Astrocyte (in vitro differentiated cells and primary cell): Measurements from ENCODE around the gene CLSTN3.

ENCODE experiments used
- EZH2 ChIP-seq: IDR thresholded peaks from 2 replicates; pipeline ENCODE4 v1.6.1; 2012; ENCODE audit warnings: mild to moderate bottlenecking, low read length, inconsistent platforms; ENCODE audit not compliant: insufficient read depth
- TF ChIP-seq, protein P1 (sequence below): IDR thresholded peaks from 2 replicates; pipeline ENCODE4 v1.5.1; 2011; ENCODE audit warnings: low read depth, mild to moderate bottlenecking, inconsistent platforms, low read length, moderate library complexity; ENCODE audit not compliant: insufficient read depth

DNA sequence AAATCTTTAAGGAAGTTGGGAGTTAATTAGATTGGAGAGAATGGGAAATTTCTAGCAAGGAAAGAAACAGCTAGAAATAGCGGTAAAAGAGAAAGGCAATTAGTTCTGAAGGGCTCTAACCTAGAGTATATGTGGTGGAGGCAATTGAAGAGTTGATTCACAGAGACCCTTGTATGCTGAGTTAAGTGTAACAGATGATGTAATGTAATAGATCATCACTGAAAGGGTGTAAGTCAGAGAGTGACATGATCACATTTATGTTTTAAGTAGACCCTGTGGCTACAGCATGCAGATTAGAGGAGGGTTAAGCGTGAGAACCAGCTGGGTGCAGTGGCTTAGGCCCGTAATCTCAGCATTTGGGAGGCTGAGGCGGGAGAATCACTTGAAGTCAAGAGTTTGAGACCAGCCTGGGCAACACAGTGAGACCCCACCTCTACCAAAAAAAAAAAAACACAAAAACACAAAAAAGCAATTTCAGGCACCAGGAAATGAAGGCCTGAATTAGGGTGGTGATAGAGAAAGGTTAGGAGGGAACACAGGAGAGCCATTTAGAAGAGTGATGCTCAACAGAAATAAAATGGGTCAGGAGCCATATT is 4.4 kb upstream of the CLSTN3 start:
- TF ChIP-seq, protein P1, sequence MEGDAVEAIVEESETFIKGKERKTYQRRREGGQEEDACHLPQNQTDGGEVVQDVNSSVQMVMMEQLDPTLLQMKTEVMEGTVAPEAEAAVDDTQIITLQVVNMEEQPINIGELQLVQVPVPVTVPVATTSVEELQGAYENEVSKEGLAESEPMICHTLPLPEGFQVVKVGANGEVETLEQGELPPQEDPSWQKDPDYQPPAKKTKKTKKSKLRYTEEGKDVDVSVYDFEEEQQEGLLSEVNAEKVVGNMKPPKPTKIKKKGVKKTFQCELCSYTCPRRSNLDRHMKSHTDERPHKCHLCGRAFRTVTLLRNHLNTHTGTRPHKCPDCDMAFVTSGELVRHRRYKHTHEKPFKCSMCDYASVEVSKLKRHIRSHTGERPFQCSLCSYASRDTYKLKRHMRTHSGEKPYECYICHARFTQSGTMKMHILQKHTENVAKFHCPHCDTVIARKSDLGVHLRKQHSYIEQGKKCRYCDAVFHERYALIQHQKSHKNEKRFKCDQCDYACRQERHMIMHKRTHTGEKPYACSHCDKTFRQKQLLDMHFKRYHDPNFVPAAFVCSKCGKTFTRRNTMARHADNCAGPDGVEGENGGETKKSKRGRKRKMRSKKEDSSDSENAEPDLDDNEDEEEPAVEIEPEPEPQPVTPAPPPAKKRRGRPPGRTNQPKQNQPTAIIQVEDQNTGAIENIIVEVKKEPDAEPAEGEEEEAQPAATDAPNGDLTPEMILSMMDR: no peak
- no peak for TF ChIP-seq EZH2
